HepG2 (cell line): ENCODE results near the gene GRIN3B. TPM values are rescaled to one million over a fixed set of nuclear protein-coding genes. Genes with fewer than 3 reads are reported as not detected.

ENCODE experiments used
- CHD4 ChIP-seq: fragments of 200-600 bp; sonication (generic); IDR thresholded peaks from 2 replicates; pipeline ENCODE4 v1.7.0; 2017; ENCODE audit warnings: mild to moderate bottlenecking, low read length, borderline replicate concordance
- PTBP1 ChIP-seq: fragments of 200-400 bp; formaldehyde crosslinking; IDR thresholded peaks from 2 replicates; pipeline ENCODE4 v1.6.1; 2018; ENCODE audit warnings: low read length, low read depth; ENCODE audit not compliant: poor library complexity, severe bottlenecking
- SMARCC2 ChIP-seq: fragments of 450-650 bp; IDR thresholded peaks from 2 replicates; pipeline ENCODE4 v1.6.1; 2017; ENCODE audit warnings: antibody characterized with exemption, mild to moderate bottlenecking
- ZNF552 ChIP-seq: sonication (generic); formaldehyde crosslinking; IDR thresholded peaks from 2 replicates; pipeline ENCODE4 v1.9.0; 2022; ENCODE audit warnings: missing genetic modification reagents, mild to moderate bottlenecking, borderline replicate concordance
- ZNF574 ChIP-seq: sonication (generic); formaldehyde crosslinking; IDR thresholded peaks from 2 replicates; pipeline ENCODE4 v1.4.0; 2020; ENCODE audit warnings: missing genetic modification reagents
- ZNF704 ChIP-seq: sonication (generic); formaldehyde crosslinking; IDR thresholded peaks from 2 replicates; pipeline ENCODE4 v1.8.1; 2023; ENCODE audit warnings: mild to moderate bottlenecking, inconsistent platforms, moderate library complexity, missing genetic modification reagents, borderline replicate concordance
- ZNF749 ChIP-seq: sonication (generic); formaldehyde crosslinking; IDR thresholded peaks from 2 replicates; pipeline ENCODE4 v1.8.0; 2022; ENCODE audit warnings: mild to moderate bottlenecking, missing genetic modification reagents, moderate library complexity, borderline replicate concordance
- polyA plus RNA-seq, 8 experiments: library from polyadenylated mRNA; depleted of rRNA in 3 of 8; stranded (reverse) in 7 of 8; unstranded in 1 of 8; fragments of >200 nt; fragmentation: Illumina TruSeq in 4 of 8; extraction: Trizol in 4 of 8; gene quantifications; 2 replicates each; pipeline versions ENCODE4 v1.2.1 to v1.2.3, GENCODE V29; 2011 to 2016; ENCODE audit warnings: low read depth in 4 of 8, missing spikeins in 1 of 8, mixed read lengths in 1 of 8; ENCODE audit not compliant: insufficient read depth in 1 of 8
- total RNA-seq, 5 experiments: library from RNA; depleted of rRNA; stranded (reverse); fragments of >200 nt; fragmentation: Illumina TruSeq; extraction: Trizol; gene quantifications; 2 replicates each; pipeline ENCODE4 v1.2.3, GENCODE V29; 2016; ENCODE audit warnings: low read depth in 1 of 5
- TF ChIP-seq, protein P1 (sequence below), 2 experiments: sonication (generic) in 1 of 2; formaldehyde crosslinking in 1 of 2; IDR thresholded peaks; 2 replicates each; pipeline versions ENCODE4 v1.6.1 to v1.9.0; 2014 to 2022; ENCODE audit warnings: antibody characterized with exemption in 1 of 2, borderline replicate concordance in 1 of 2, inconsistent platforms in 1 of 2, low read depth in 1 of 2, missing genetic modification reagents in 1 of 2
- TF ChIP-seq, protein P2 (sequence below): sonication (generic); formaldehyde crosslinking; IDR thresholded peaks from 2 replicates; pipeline ENCODE4 v1.8.0; 2022; ENCODE audit warnings: missing genetic modification reagents, mild to moderate bottlenecking, borderline replicate concordance
- TF ChIP-seq, protein P3 (sequence below): sonication (generic); formaldehyde crosslinking; conservative IDR thresholded peaks from 2 replicates; pipeline ENCODE4 v1.4.0; 2020; ENCODE audit warnings: missing genetic modification reagents

Gene GRIN3B
- total and polyA plus RNA-seq, 2 of the 13 experiments (the other 11 are each of a cell fraction or from before 2014, with no cell fraction given) = 0.07 to 0.20 TPM

- TF ChIP-seq ZNF704 (no peak), ZNF552 (CRISPR knock-in tag) (no peak), SMARCC2 (no peak), ZNF574 (no peak), CHD4 (no peak), ZNF749 (CRISPR knock-in tag) (no peak), PTBP1 (no peak)
- TF ChIP-seq, protein P1, sequence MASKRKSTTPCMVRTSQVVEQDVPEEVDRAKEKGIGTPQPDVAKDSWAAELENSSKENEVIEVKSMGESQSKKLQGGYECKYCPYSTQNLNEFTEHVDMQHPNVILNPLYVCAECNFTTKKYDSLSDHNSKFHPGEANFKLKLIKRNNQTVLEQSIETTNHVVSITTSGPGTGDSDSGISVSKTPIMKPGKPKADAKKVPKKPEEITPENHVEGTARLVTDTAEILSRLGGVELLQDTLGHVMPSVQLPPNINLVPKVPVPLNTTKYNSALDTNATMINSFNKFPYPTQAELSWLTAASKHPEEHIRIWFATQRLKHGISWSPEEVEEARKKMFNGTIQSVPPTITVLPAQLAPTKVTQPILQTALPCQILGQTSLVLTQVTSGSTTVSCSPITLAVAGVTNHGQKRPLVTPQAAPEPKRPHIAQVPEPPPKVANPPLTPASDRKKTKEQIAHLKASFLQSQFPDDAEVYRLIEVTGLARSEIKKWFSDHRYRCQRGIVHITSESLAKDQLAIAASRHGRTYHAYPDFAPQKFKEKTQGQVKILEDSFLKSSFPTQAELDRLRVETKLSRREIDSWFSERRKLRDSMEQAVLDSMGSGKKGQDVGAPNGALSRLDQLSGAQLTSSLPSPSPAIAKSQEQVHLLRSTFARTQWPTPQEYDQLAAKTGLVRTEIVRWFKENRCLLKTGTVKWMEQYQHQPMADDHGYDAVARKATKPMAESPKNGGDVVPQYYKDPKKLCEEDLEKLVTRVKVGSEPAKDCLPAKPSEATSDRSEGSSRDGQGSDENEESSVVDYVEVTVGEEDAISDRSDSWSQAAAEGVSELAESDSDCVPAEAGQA (IDR thresholded peaks at IDR 0.05; ENCODE audit: low read depth) = 0 out of 2 replicates have a peak, but pooled peaks have one; percentile 34
- TF ChIP-seq, protein P1 (CRISPR knock-in tag; IDR thresholded peaks at IDR 0.05; ENCODE audit: borderline replicate concordance) = no peak
- TF ChIP-seq, protein P2, sequence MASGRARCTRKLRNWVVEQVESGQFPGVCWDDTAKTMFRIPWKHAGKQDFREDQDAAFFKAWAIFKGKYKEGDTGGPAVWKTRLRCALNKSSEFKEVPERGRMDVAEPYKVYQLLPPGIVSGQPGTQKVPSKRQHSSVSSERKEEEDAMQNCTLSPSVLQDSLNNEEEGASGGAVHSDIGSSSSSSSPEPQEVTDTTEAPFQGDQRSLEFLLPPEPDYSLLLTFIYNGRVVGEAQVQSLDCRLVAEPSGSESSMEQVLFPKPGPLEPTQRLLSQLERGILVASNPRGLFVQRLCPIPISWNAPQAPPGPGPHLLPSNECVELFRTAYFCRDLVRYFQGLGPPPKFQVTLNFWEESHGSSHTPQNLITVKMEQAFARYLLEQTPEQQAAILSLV (CRISPR knock-in tag) = no peak
- TF ChIP-seq, protein P3, sequence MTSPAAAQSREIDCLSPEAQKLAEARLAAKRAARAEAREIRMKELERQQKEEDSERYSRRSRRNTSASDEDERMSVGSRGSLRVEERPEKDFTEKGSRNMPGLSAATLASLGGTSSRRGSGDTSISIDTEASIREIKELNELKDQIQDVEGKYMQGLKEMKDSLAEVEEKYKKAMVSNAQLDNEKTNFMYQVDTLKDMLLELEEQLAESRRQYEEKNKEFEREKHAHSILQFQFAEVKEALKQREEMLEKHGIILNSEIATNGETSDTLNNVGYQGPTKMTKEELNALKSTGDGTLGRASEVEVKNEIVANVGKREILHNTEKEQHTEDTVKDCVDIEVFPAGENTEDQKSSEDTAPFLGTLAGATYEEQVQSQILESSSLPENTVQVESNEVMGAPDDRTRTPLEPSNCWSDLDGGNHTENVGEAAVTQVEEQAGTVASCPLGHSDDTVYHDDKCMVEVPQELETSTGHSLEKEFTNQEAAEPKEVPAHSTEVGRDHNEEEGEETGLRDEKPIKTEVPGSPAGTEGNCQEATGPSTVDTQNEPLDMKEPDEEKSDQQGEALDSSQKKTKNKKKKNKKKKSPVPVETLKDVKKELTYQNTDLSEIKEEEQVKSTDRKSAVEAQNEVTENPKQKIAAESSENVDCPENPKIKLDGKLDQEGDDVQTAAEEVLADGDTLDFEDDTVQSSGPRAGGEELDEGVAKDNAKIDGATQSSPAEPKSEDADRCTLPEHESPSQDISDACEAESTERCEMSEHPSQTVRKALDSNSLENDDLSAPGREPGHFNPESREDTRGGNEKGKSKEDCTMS = no peak
Observed at GRCh38 chr19:996051-996838, 4.0 kb upstream of the GRIN3B start (continued).
